Upper lobe of left lung (tissue), 4 donors: Measurements from ENCODE around the gene PLD3.

Experiments used
- CTCF ChIP-seq, 6 experiments: fragments of 450-650 bp in 4 of 6; fragments of 200-600 bp in 2 of 6; sonication (generic) in 2 of 6; IDR thresholded peaks; one replicate each; pipeline ENCODE4 v1.5.1; 2016 to 2019; ENCODE audit warnings: antibody characterized with exemption in 6 of 6
- EP300 ChIP-seq, 4 donors: sonication (generic); formaldehyde crosslinking; IDR thresholded peaks; one replicate each; pipeline ENCODE4 v1.5.1; 2017; ENCODE audit warnings: antibody characterized with exemption in 4 of 4, control low read depth in 2 of 4
- POLR2A ChIP-seq, 4 donors: fragments of 450-650 bp; IDR thresholded peaks; one replicate each; pipeline ENCODE4 v1.5.1; 2016 to 2017; ENCODE audit warnings: antibody characterized with exemption in 4 of 4, mild to moderate bottlenecking in 2 of 4
- POLR2AphosphoS5 ChIP-seq, 2 donors: sonication (generic); formaldehyde crosslinking; IDR thresholded peaks; one replicate each; pipeline ENCODE4 v1.5.1; 2017; ENCODE audit warnings: antibody characterized with exemption in 2 of 2

- TF ChIP-seq POLR2A (IDR thresholded peaks at IDR 0.05) (no peak), CTCF (IDR thresholded peaks at IDR 0.05) (no peak), EP300 (IDR thresholded peaks at IDR 0.05) (no peak), POLR2AphosphoS5 (IDR thresholded peaks at IDR 0.05) (no peak)
Observed at GRCh38 chr19:40360708-40361241, 12.3 kb downstream of the PLD3 start.
